A673 (cell line): ENCODE data around the gene GPR78. TPM values are rescaled to one million over a fixed set of nuclear protein-coding genes. Genes with fewer than 3 reads are reported as not detected.

ENCODE experiments used
- BruUV-seq: library from RNA; stranded (reverse); fragments of 400-500 nt; replicated peaks from 2 replicates; lab custom pipeline; 2021; lab: Mats Ljungman, UMichigan
- CTCF ChIA-PET: fragments of 300-600 bp; sonication (Branson Sonifier 250); formaldehyde crosslinking; loops from one replicate; lab custom pipeline; 2022; ENCODE audit warnings: antibody characterized with exemption; lab: Charles Lee
- POLR2A ChIA-PET: fragments of 300-600 bp; sonication (Branson Sonifier 250); formaldehyde crosslinking; loops from one replicate; lab custom pipeline; 2022; ENCODE audit warnings: antibody characterized with exemption; ENCODE audit not compliant: low non-redundant PET; lab: Charles Lee
- DNase-seq: peaks from one replicate; pipeline ENCODE4 v3.0.0-alpha.2; 2015; ENCODE audit warnings: low spot score
- H3K27ac ChIP-seq: fragments of 200-600 bp; sonication (generic); 2 replicates; pipeline ENCODE4 v1.5.1; 2016; ENCODE audit warnings: mixed run types, low read depth, mild to moderate bottlenecking, mixed read lengths, antibody characterized with exemption, low read length; ENCODE audit not compliant: poor library complexity, severe bottlenecking
- H3K27me3 ChIP-seq: fragments of 200-600 bp; sonication (generic); replicated peaks from 2 replicates; pipeline ENCODE4 v1.6.1; 2017; ENCODE audit warnings: mixed run types, low read depth, mild to moderate bottlenecking, mixed read lengths, antibody characterized with exemption, low read length; ENCODE audit not compliant: insufficient read depth, poor library complexity
- H3K36me3 ChIP-seq: fragments of 200-600 bp; sonication (generic); 2 replicates; pipeline ENCODE4 v1.6.1; 2016; ENCODE audit warnings: mixed run types, mild to moderate bottlenecking, mixed read lengths, antibody characterized with exemption, low read length; ENCODE audit not compliant: insufficient read depth, poor library complexity, severe bottlenecking
- H3K4me1 ChIP-seq: fragments of 200-600 bp; sonication (generic); 2 replicates; pipeline ENCODE4 v1.6.1; 2017; ENCODE audit warnings: mixed run types, mild to moderate bottlenecking, mixed read lengths, antibody characterized with exemption, low read length; ENCODE audit not compliant: insufficient read depth, poor library complexity, severe bottlenecking
- H3K4me3 ChIP-seq: fragments of 200-600 bp; sonication (generic); 2 replicates; pipeline ENCODE4 v1.5.1; 2016; ENCODE audit warnings: low read depth, mixed run types, mild to moderate bottlenecking, mixed read lengths, low read length; ENCODE audit not compliant: poor library complexity, severe bottlenecking
- H3K9me3 ChIP-seq: fragments of 200-600 bp; sonication (generic); 2 replicates; pipeline ENCODE4 v1.6.1; 2016; ENCODE audit warnings: mixed run types, low read depth, mild to moderate bottlenecking, mixed read lengths, antibody characterized with exemption, low read length; ENCODE audit not compliant: poor library complexity, severe bottlenecking
- CTCF ChIP-seq: fragments of 300-800, 200-600 bp; sonication (generic); conservative IDR thresholded peaks from 2 replicates; pipeline ENCODE4 v1.5.1; 2017; ENCODE audit warnings: low read depth, mild to moderate bottlenecking, antibody characterized with exemption, low read length, moderate library complexity, mixed read lengths
- EZH2 ChIP-seq: fragments of 200-600 bp; sonication (generic); IDR thresholded peaks from 2 replicates; pipeline ENCODE4 v1.6.1; 2017; ENCODE audit warnings: borderline replicate concordance, low read depth, mild to moderate bottlenecking, mixed read lengths, antibody characterized with exemption, low read length; ENCODE audit not compliant: poor library complexity, severe bottlenecking
- intact Hi-C: fragments of 100-400 bp; cut with micrococcal nuclease; formaldehyde crosslinking; loops from one replicate; pipeline ENCODE4 v1.10.0; 2022; ENCODE audit not compliant: unreplicated experiment
- total RNA-seq: library from RNA; stranded (reverse); gene quantifications from 2 replicates; pipeline ENCODE4 v1.2.3, GENCODE V29; 2021

The GPR78 gene
- total RNA-seq, 1 experiment from 2014 or later, result not detected

GRCh38 chr4:8609824-8610350 is 29.7 kb downstream of the GPR78 start:
- Histone ChIP-seq H3K27me3 (no peaks in the 10 kb centered on the region), H3K36me3 (no peaks in the 10 kb centered on the region), H3K4me1 (no peaks in the 10 kb centered on the region), H3K27ac (no peak overlapping the region), H3K4me3 (no peak overlapping the region), H3K9me3 (no peaks in the 10 kb centered on the region)
- intact Hi-C loops, result no loop called here
- DNase-seq, result no peak
- no peak for TF ChIP-seq EZH2
- no peak for TF ChIP-seq CTCF
- no TSS peak for BruUV-seq
- ChIA-PET POLR2A (no interaction called here), CTCF (interaction anchor here (0.6 kb wide), 1 partner anchor 107 kb away, joined by 3 read pairs; no protein-coding TSS in a partner anchor)

DNA sequence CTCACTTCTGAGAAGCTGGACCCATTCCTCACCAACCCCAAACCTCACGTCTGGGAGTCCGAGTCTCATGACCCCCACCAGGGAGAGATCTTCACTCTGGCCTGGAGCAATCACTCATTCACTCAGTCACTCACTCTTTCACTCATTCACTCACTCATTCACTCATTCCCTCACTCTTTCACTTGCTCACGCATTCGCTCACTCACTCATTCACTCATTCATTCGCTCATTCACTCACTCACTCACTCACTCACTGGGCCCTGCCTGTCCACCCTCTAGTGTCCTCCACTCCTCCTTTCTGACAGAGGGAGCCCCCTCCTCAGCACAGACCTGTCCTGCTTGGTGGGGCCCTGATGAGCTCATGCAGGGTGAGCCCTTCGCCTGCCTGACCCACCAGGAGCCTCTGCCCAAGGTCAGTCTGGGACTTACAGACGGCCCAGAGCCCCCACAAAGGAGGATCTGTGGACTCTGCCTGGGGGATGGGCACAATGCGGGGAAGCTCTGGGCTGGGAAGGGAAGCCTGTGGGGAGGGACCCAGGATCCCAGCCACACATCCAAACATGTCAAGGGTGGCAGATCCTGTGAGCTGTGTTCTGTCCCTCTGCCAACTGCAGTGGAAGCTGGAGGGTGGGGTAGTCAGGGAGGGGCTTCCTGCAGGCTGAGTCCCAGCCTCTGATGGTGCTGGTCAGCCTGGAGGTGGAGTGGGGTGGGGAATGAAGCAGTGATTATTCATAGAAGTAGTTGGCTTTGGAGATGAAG is 30.8 kb downstream of the GPR78 start:
- no peak for TF ChIP-seq EZH2
- CTCF ChIA-PET, result no interaction called here
- intact Hi-C loops, result no loop called here
- no peak for DNase-seq
- Histone ChIP-seq H3K4me1 (no peaks in the 10 kb centered on the region), H3K27me3 (no peaks in the 10 kb centered on the region), H3K4me3 (no peak overlapping the region), H3K36me3 (no peaks in the 10 kb centered on the region), H3K9me3 (no peaks in the 10 kb centered on the region), H3K27ac (no peak overlapping the region)
- no TSS peak for BruUV-seq
- POLR2A ChIA-PET, result no interaction called here

GRCh38 chr4:8612646-8613045 is 32.5 kb downstream of the GPR78 start:
- ChIA-PET POLR2A (no interaction called here), CTCF (no interaction called here)
- no peak overlapping the region for H3K27ac ChIP-seq
- no peaks in the 10 kb centered on the region for H3K9me3 ChIP-seq
- no peak overlapping the region for H3K4me3 ChIP-seq
- no peaks in the 10 kb centered on the region for H3K27me3 ChIP-seq
- TF ChIP-seq EZH2, result no peak
- no peak for TF ChIP-seq CTCF
- H3K36me3 ChIP-seq, result no peaks in the 10 kb centered on the region
- no peak for DNase-seq
- no peaks in the 10 kb centered on the region for H3K4me1 ChIP-seq
- BruUV-seq, result no TSS peak
- intact Hi-C loops, result no loop called here
